Measurements from ENCODE around the gene DOCK9. TPM values are rescaled to one million over a fixed set of nuclear protein-coding genes. Genes with fewer than 3 reads are reported as not detected.

DOCK9 gene
- polyA plus RNA-seq, 3 donors from 2014 or later: 2.1 to 6.3 (median 4.1) TPM

DNA sequence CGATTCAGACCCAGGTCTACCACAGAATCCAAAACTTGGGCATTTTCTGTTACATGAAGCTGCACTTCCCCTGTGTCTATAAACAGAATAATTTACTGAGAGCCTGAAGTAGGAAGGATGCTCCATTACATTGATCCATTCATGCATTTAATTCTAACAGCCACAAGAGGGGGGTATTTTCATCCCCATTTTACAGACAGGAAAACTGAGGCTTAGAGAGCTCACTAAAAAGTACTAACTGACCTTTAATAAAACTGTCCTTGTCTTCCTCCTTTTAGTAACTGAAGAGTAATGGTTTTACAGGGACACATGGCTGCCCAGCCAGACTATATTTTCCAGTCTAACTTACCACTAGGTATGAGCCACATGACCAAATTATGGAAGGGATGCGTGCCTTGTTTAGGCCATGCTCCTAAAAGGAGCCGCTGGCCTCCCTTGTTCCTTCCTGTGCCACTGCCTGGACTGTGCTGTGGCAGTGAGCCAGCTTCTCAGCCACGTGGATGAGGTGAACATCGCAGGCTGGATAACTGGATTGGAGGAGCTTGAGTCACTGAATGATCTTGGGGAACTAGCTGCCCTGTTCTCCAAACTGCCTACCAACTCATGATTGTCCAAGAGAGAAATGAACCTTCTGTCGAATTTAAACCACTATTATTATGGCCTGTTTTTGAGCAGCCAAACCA, 108.3 kb downstream of the DOCK9 start:
- Mint-ChIP-seq H3K4me3 (no peak overlapping the region), H3K9me3 (peaks cover 0 to 3% (median 0%) of the 10 kb centered on the region in 6 donors), H3K4me1 (no peaks in the 10 kb centered on the region), H3K36me3 (peaks cover 41 to 85% (median 76%) of the 10 kb centered on the region in 3 donors), H3K27me3 (ENCODE audit: low read depth in 3 of 3) (no peaks in the 10 kb centered on the region), H3K27ac (no peak overlapping the region)
- peak in 1 of 3 donors; percentile 2 for DNase-seq

DNA sequence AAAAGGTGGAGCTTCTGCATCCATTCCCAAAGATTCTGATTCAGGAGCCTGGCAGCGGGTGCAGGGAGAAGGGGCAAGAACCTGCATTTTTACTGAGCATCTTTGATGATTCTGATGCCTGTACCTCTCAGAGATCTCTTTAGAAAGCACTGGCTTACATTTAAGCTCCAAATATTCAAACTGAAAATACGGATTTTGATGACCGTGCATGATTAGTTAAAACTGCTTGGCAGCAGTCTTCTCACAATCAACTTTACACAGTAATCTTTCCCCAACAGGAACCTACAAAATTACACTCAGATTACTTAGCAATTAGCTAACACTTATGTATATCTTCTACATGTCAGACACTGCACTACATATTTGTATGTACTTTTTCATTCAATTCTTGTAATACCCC, 108.9 kb downstream of the DOCK9 start:
- peaks cover 0 to 2% (median 0%) of the 10 kb centered on the region in 6 donors for H3K9me3 Mint-ChIP-seq

DNA sequence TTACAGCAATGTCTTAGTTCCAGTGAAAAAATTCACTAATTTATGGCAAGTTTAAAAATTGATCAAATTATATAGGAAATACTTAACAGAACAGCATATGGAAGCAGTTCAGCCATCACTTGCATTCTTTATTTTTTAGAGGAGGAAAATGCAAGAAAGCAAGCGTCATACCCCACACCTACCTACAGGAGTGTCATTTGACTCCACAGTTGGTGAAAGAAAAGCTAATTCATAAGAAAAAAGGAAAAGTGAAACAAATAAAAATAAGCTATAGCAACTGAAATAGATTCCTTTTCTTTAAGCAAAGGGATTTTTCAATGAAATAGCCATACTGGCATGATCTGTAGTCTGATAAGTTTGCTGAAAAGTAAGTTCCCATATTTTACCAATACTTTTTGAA, 111.0 kb downstream of the DOCK9 start:
- Mint-ChIP-seq H3K9me3 (no peaks in the 10 kb centered on the region), H3K27me3 (ENCODE audit: low read depth in 3 of 3) (no peaks in the 10 kb centered on the region), H3K4me1 (no peaks in the 10 kb centered on the region), H3K27ac (no peak overlapping the region), H3K4me3 (no peak overlapping the region), H3K36me3 (peaks cover 34 to 74% (median 62%) of the 10 kb centered on the region in 3 donors)
- no peak for DNase-seq

More for the DNA sequence above, 108.9 kb downstream of the DOCK9 start:
- DNase-seq: no peak
- Mint-ChIP-seq H3K4me1 (no peaks in the 10 kb centered on the region), H3K27me3 (ENCODE audit: low read depth in 3 of 3) (no peaks in the 10 kb centered on the region), H3K36me3 (peaks cover 39 to 83% (median 73%) of the 10 kb centered on the region in 3 donors), H3K4me3 (no peak overlapping the region), H3K27ac (no peak overlapping the region)

DNA sequence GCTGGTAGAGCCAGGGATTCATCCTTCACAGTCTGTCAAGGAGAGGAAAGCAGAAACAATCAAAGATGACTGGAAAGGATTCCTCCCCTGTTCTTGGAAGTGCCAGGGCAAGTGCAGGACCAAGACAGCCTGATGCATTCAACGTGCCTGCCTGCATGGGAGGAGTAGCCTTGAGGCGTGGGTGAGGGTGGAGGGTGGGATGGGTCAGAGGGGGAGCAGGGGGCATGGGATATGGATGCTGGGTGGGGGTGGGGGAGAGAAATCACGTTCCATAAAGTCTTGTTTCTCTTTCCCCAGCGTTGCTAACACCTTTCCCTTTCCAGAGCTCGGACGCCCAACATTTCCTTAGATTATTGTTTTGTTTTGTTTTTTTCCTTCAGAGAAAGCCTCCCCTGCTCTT, 117.4 kb downstream of the DOCK9 start:
- H3K27ac Mint-ChIP-seq: no peak overlapping the region
- no peaks in the 10 kb centered on the region for H3K4me1 Mint-ChIP-seq
- no peak overlapping the region for H3K4me3 Mint-ChIP-seq
- H3K36me3 Mint-ChIP-seq: peaks cover 45 to 73% (median 53%) of the 10 kb centered on the region in 3 donors
- DNase-seq: no peak
- H3K9me3 Mint-ChIP-seq: no peaks in the 10 kb centered on the region
- no peaks in the 10 kb centered on the region for H3K27me3 Mint-ChIP-seq (ENCODE audit: low read depth in 3 of 3)

DNA sequence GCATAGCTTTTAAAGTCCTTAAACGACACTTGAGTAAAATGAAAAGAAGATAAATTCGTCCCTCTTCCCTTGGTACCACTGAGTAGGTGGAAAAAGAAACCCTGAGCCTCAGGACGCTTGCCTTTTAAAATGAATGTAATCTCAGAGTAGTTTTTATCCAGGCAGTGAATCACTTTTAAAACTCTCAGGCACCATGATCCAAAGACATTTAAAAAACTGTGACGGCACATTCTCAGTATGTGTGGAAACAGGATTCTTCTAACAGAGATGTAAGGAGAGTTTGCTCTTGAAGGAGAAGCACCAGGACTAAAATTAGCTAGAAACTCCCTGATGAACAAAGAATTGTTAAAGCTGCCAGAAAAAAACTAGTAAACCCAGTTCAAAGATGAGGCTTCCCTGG, 119.7 kb downstream of the DOCK9 start:
- Mint-ChIP-seq H3K36me3 (peaks cover 49 to 80% (median 51%) of the 10 kb centered on the region in 3 donors), H3K27ac (no peak overlapping the region), H3K4me3 (no peak overlapping the region), H3K9me3 (no peaks in the 10 kb centered on the region), H3K4me1 (no peaks in the 10 kb centered on the region), H3K27me3 (ENCODE audit: low read depth in 3 of 3) (no peaks in the 10 kb centered on the region)
- no peak for DNase-seq

DNA sequence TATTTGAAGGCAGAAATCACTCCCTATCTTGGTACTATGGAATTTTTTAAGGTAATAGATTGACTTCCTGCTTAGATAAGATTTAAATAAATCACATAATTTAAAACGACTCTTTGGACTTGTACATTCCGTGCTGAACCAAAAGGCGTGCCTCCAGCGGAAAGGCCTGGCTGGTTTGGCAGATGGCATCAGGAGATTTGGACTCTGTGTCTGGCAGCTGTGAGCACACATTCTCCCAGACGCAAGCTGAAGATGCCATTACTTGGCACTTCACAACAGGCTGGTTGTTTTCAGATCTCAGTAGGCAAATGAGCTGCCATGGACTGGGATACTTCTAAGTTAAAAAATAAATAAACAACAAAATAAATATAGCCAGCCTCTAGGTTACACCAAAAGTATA, 120.9 kb downstream of the DOCK9 start:
- H3K27me3 Mint-ChIP-seq (ENCODE audit: low read depth in 3 of 3): no peaks in the 10 kb centered on the region
- H3K4me3 Mint-ChIP-seq: no peak overlapping the region
- DNase-seq: no peak
- peaks cover 41 to 77% (median 53%) of the 10 kb centered on the region in 3 donors for H3K36me3 Mint-ChIP-seq
- H3K27ac Mint-ChIP-seq: no peak overlapping the region
- no peaks in the 10 kb centered on the region for H3K4me1 Mint-ChIP-seq
- no peaks in the 10 kb centered on the region for H3K9me3 Mint-ChIP-seq

DNA sequence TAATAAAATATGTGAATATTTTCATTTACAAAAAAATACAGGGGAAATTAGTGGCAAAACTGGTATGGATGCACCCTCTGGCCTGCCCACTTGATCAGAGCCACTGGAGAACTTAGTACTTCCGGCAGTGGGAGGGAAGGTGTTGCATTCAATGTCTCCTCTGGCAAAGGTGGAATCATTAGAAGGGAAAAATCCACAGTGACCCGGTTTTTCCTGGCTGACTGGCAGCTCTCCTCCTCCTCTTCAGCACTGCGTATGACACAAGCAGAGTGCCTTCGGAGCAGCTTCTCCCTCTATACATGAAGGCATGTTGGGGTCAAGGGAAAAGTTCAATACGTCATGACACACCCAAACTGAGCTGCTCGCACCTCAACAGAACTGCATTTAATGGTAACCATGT, 123.4 kb downstream of the DOCK9 start:
- no peaks in the 10 kb centered on the region for H3K9me3 Mint-ChIP-seq
- H3K36me3 Mint-ChIP-seq: peaks cover 30 to 65% (median 42%) of the 10 kb centered on the region in 3 donors
- DNase-seq: no peak
- H3K27me3 Mint-ChIP-seq (ENCODE audit: low read depth in 3 of 3): no peaks in the 10 kb centered on the region
- no peak overlapping the region for H3K4me3 Mint-ChIP-seq
- H3K4me1 Mint-ChIP-seq: no peaks in the 10 kb centered on the region
- no peak overlapping the region for H3K27ac Mint-ChIP-seq

DNA sequence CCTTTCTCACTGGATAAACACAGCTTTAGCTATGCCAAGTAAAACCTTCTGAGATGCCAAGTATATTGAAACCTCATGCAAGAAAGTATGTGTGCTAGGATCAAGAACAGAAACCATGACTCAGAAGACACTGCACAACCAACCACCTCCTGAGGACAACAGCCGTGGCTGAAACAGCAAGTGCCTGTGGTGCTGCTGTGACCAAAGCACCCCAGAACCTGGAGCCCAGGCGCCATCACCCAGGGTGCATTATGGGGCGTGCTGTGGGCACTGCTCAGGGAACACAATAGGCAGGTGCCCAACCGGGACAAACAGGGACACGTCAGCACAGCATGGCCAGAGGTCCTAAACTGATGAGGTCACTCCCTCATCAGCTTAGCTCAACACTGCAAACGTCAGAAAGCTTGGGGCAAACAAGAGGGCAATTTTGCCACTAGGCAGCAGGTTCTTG, 124.1 kb downstream of the DOCK9 start:
- Mint-ChIP-seq H3K9me3 (no peaks in the 10 kb centered on the region), H3K27ac (peak overlapping the region in 1 of 6 donors; percentile 22), H3K4me1 (no peaks in the 10 kb centered on the region), H3K4me3 (no peak overlapping the region), H3K36me3 (peaks cover 25 to 59% (median 35%) of the 10 kb centered on the region in 3 donors), H3K27me3 (ENCODE audit: low read depth in 3 of 3) (no peaks in the 10 kb centered on the region)
- DNase-seq: no peak

DNA sequence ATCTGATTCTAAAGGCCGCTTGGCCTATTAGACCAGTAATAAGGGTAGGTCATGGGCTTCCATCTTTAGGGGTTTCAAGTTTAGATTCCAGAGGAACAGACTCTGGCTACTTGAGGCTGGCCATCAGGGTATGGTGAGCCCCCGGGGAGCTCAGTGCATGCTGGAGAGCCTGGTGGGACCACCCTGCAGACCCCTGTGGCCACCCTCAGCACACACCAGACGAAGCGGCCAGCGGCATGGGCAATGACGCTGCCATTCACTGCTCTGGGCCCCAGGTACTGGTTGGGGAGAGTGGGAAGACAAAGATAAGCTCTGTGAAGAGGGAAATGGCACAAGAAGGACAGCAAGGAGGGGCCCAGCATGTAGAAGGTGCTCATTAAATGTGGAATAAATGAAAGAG, 126.6 kb downstream of the DOCK9 start:
- H3K4me3 Mint-ChIP-seq: no peak overlapping the region
- no peak overlapping the region for H3K27ac Mint-ChIP-seq
- H3K9me3 Mint-ChIP-seq: no peaks in the 10 kb centered on the region
- DNase-seq: no peak
- H3K4me1 Mint-ChIP-seq: no peaks in the 10 kb centered on the region
- H3K36me3 Mint-ChIP-seq: peaks cover 21 to 60% (median 44%) of the 10 kb centered on the region in 3 donors
- H3K27me3 Mint-ChIP-seq (ENCODE audit: low read depth in 3 of 3): peaks cover 0 to 2% (median 0%) of the 10 kb centered on the region in 3 donors

DNA sequence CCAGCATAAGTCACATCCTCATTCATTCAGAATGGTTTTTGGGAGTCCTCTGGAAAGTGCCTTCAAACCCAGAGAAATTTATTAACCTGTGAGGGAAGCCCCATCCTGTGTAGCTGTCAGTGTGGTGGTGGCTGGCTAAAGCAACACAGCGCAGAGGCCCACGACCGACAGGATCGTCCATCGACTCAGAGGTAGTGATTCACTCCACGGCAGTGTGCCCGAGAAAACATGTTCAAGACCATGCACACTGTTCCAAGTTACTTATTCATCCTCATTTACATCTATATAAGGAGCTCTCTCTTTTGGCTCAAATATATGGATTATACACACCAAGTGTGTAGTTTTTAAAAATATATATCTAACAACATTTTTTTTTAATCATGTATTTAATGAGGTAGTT, 129.1 kb downstream of the DOCK9 start:
- H3K4me1 Mint-ChIP-seq: no peaks in the 10 kb centered on the region
- H3K27ac Mint-ChIP-seq: no peak overlapping the region
- no peaks in the 10 kb centered on the region for H3K9me3 Mint-ChIP-seq
- DNase-seq: no peak
- no peak overlapping the region for H3K4me3 Mint-ChIP-seq
- peaks cover 25 to 51% (median 47%) of the 10 kb centered on the region in 3 donors for H3K36me3 Mint-ChIP-seq
- peaks cover 0 to 2% (median 0%) of the 10 kb centered on the region in 3 donors for H3K27me3 Mint-ChIP-seq (ENCODE audit: low read depth in 3 of 3)

DNA sequence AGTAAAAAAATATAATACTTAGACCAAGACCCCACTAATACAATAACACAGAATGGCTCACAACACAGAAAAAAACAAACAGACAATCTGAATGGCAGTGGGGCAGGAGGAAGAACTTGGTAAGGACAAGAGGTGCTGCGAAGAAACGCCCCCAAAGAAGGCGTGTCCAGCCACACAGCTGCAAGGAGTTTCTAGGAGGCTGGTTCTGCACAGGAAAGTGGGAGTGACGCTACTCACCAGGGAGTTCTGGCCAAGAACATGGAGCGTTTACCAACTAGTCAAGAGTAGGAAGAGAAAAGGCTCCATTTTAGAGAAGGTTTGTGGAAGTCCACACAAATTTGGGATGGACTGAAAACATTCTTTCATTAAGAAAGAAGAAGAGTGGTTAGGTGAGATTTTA, 130.1 kb downstream of the DOCK9 start:
- no peak overlapping the region for H3K4me3 Mint-ChIP-seq
- H3K36me3 Mint-ChIP-seq: peaks cover 25 to 50% (median 42%) of the 10 kb centered on the region in 3 donors
- no peak overlapping the region for H3K27ac Mint-ChIP-seq
- no peaks in the 10 kb centered on the region for H3K4me1 Mint-ChIP-seq
- H3K27me3 Mint-ChIP-seq (ENCODE audit: low read depth in 3 of 3): peaks cover 0 to 2% (median 0%) of the 10 kb centered on the region in 3 donors
- no peak for DNase-seq
- no peaks in the 10 kb centered on the region for H3K9me3 Mint-ChIP-seq

DNA sequence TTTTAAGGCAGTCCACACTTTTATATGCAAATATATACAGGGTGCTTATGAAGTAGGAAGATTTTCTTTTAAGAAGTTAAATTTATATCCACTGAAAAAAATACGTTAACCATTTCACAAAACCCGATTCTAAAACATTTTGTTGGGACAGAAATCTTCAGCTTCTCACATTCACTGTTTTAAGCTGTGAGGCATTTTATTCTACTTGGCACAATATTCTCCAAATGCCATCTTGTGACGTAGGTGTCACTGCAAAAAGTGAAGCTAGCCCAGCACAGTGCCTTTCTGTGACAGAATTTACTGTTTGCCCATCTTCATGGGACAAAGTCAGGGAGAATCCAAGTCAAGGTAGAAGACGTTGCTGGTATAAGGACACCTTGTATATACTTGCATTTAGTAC, 130.9 kb downstream of the DOCK9 start:
- H3K27me3 Mint-ChIP-seq (ENCODE audit: low read depth in 3 of 3): peaks cover 0 to 2% (median 0%) of the 10 kb centered on the region in 3 donors
- no peak overlapping the region for H3K27ac Mint-ChIP-seq
- H3K36me3 Mint-ChIP-seq: peaks cover 25 to 43% (median 38%) of the 10 kb centered on the region in 3 donors
- H3K4me3 Mint-ChIP-seq: no peak overlapping the region
- DNase-seq: no peak
- no peaks in the 10 kb centered on the region for H3K9me3 Mint-ChIP-seq
- no peaks in the 10 kb centered on the region for H3K4me1 Mint-ChIP-seq

DNA sequence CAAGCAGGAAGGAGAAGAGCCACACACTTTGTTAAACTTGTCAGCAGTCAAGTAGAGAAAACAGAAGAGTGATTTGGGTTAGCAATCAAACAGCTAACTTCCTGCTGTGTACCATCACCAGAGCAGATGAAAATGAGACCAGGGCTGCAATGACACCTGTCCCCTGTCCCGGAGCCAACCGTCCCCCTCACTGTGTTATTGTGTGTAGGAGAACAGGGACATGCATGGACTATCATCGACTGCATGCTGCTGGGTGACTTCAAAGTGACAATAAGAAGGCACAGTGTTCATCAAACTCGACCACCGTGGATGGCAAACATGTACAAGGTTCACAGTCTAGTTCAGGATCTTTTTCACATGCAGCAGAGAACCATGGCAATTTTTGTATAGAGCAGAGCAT, 131.3 kb downstream of the DOCK9 start:
- DNase-seq: no peak
- Mint-ChIP-seq H3K27me3 (ENCODE audit: low read depth in 3 of 3) (peaks cover 0 to 2% (median 0%) of the 10 kb centered on the region in 3 donors), H3K27ac (peak overlapping the region in 1 of 6 donors; percentile 42), H3K4me1 (no peaks in the 10 kb centered on the region), H3K4me3 (no peak overlapping the region), H3K9me3 (no peaks in the 10 kb centered on the region), H3K36me3 (peaks cover 23 to 43% (median 37%) of the 10 kb centered on the region in 3 donors)

DNA sequence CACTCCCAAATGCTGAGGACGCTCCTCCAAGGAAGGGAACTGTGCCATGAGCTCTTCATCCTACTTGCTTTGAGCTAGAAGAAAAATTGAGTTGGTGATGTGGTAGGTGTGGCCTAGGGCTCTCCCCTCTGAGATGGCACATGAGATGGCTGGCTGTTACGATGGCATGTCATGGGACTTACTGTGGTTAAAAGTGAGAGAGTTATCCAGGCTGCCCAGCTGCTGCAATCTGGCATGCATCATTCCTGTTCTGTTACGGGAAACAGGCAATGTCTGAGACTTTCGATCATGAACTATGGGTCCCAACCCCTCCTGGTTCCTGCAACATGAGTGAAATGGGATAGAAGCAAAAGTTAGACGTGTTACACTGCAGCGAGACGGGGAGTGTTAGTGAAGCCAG, 132.1 kb downstream of the DOCK9 start:
- peaks cover 19 to 38% (median 33%) of the 10 kb centered on the region in 3 donors for H3K36me3 Mint-ChIP-seq
- no peaks in the 10 kb centered on the region for H3K9me3 Mint-ChIP-seq
- no peak overlapping the region for H3K4me3 Mint-ChIP-seq
- H3K4me1 Mint-ChIP-seq: no peaks in the 10 kb centered on the region
- no peak for DNase-seq
- peaks cover 0 to 2% (median 0%) of the 10 kb centered on the region in 3 donors for H3K27me3 Mint-ChIP-seq (ENCODE audit: low read depth in 3 of 3)
- H3K27ac Mint-ChIP-seq: no peak overlapping the region

DNA sequence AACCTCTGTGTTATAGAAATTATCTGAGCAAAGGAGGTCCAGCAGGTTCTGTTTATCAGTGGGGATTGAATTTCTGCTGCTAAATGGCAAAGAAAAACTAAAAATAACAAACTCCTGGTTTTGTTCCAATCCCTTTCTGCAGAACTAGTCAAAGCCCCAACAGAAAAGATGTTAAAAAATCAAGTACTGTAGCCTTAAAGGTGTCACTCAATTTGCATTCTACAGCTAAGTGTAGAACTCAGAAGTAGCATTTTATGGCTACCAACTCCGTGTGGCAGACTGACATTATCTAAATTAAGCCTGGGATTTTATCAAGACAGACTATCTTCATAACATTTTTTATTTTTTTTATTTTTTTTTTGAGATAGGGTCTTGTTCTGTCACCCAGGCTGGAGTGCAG, 133.8 kb downstream of the DOCK9 start:
- Mint-ChIP-seq H3K27me3 (ENCODE audit: low read depth in 3 of 3) (peaks cover 0 to 2% (median 0%) of the 10 kb centered on the region in 3 donors), H3K36me3 (peaks cover 19 to 34% (median 33%) of the 10 kb centered on the region in 3 donors), H3K4me3 (no peak overlapping the region), H3K9me3 (no peaks in the 10 kb centered on the region), H3K27ac (no peak overlapping the region), H3K4me1 (no peaks in the 10 kb centered on the region)
- no peak for DNase-seq

Measured in immature natural killer cell (primary cell).